Neural cell (in vitro differentiated cells): ENCODE measurements around the gene HECW1.

Source experiments
- EP300 ChIP-seq: fragments of 450-650 bp; conservative IDR thresholded peaks from 2 replicates; pipeline ENCODE4 v1.6.1; 2014; ENCODE audit warnings: antibody characterized with exemption, mild to moderate bottlenecking, moderate library complexity; ENCODE audit not compliant: poor library complexity, severe bottlenecking
- EZH2 ChIP-seq: fragments of 200-600, 300-800 bp; shearing (Covaris generic), sonication (generic); IDR thresholded peaks from 2 replicates; pipeline ENCODE4 v1.6.1; 2014; ENCODE audit warnings: antibody characterized with exemption, low read length, borderline replicate concordance, mild to moderate bottlenecking; ENCODE audit not compliant: insufficient read depth, poor library complexity, severe bottlenecking
- POLR2AphosphoS5 ChIP-seq: IDR thresholded peaks from 2 replicates; pipeline ENCODE4 v1.6.1; 2012
- RAD21 ChIP-seq: fragments of 450-650 bp; conservative IDR thresholded peaks from 2 replicates; pipeline ENCODE4 v1.6.1; 2014; ENCODE audit warnings: antibody characterized with exemption, mild to moderate bottlenecking, moderate library complexity
- TF ChIP-seq, protein P1 (sequence below): fragments of 450-650 bp; IDR thresholded peaks from 2 replicates; pipeline ENCODE4 v1.5.1; 2014; ENCODE audit warnings: antibody characterized with exemption, mild to moderate bottlenecking, moderate library complexity; ENCODE audit not compliant: poor library complexity, severe bottlenecking
- TF ChIP-seq, protein P2 (sequence below): IDR thresholded peaks from 2 replicates; pipeline ENCODE4 v1.6.1; 2012; ENCODE audit warnings: borderline replicate concordance

DNA sequence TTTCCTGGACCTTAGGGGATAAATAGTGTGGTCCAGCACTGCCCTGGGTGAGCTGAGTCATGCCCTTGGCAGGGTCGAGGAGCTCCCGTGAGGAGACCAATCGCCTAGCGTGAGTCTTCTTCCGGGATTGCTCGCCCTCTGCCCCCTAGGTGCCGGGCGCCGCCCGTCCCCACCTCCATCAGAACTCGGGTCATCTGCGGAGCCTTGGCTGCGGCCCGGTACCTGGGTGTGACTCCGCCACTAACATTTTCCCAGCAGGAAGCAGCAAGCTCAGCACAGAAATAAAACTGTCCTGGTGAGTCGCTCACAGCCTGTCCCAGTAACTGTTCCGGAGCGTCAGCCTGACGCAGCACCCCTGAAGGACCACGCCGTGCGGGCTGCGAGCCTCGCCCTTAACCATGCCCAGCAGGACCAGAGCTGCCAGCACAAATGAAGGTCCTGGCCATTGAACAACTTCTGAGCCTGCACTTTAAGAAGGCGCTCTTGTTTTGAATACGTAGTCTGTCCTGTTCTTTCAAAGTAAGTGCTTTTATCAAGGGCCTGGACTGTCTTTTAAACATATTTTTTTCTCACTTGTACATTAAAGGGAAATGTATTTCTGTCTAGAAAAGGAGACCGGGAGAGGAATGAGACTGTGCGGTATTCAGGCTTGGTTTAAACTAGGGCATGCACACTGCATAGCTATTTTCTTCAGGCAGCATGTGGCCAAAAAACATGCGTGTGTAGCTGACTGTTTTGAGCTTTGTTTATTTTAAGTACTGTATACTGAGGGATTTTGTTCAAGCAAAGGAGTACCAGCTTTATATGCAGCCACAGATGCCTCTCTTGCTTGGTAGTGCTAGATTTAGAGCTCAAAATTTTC, 136.7 kb downstream of the HECW1 start:
- TF ChIP-seq, protein P1, sequence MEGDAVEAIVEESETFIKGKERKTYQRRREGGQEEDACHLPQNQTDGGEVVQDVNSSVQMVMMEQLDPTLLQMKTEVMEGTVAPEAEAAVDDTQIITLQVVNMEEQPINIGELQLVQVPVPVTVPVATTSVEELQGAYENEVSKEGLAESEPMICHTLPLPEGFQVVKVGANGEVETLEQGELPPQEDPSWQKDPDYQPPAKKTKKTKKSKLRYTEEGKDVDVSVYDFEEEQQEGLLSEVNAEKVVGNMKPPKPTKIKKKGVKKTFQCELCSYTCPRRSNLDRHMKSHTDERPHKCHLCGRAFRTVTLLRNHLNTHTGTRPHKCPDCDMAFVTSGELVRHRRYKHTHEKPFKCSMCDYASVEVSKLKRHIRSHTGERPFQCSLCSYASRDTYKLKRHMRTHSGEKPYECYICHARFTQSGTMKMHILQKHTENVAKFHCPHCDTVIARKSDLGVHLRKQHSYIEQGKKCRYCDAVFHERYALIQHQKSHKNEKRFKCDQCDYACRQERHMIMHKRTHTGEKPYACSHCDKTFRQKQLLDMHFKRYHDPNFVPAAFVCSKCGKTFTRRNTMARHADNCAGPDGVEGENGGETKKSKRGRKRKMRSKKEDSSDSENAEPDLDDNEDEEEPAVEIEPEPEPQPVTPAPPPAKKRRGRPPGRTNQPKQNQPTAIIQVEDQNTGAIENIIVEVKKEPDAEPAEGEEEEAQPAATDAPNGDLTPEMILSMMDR: no peak
- no peak for TF ChIP-seq EZH2
- no peak for TF ChIP-seq POLR2AphosphoS5
- TF ChIP-seq, protein P2, sequence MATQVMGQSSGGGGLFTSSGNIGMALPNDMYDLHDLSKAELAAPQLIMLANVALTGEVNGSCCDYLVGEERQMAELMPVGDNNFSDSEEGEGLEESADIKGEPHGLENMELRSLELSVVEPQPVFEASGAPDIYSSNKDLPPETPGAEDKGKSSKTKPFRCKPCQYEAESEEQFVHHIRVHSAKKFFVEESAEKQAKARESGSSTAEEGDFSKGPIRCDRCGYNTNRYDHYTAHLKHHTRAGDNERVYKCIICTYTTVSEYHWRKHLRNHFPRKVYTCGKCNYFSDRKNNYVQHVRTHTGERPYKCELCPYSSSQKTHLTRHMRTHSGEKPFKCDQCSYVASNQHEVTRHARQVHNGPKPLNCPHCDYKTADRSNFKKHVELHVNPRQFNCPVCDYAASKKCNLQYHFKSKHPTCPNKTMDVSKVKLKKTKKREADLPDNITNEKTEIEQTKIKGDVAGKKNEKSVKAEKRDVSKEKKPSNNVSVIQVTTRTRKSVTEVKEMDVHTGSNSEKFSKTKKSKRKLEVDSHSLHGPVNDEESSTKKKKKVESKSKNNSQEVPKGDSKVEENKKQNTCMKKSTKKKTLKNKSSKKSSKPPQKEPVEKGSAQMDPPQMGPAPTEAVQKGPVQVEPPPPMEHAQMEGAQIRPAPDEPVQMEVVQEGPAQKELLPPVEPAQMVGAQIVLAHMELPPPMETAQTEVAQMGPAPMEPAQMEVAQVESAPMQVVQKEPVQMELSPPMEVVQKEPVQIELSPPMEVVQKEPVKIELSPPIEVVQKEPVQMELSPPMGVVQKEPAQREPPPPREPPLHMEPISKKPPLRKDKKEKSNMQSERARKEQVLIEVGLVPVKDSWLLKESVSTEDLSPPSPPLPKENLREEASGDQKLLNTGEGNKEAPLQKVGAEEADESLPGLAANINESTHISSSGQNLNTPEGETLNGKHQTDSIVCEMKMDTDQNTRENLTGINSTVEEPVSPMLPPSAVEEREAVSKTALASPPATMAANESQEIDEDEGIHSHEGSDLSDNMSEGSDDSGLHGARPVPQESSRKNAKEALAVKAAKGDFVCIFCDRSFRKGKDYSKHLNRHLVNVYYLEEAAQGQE: no peak
- no peak for TF ChIP-seq RAD21
- no peak for TF ChIP-seq EP300
